ENCODE data around the gene DNAJB2.
"Not testable (repeated sequence)": the region's sequence is repeated elsewhere in the genome, so short reads cannot be mapped to it uniquely, and the experiment has no call there.

Gene DNAJB2

DNA sequence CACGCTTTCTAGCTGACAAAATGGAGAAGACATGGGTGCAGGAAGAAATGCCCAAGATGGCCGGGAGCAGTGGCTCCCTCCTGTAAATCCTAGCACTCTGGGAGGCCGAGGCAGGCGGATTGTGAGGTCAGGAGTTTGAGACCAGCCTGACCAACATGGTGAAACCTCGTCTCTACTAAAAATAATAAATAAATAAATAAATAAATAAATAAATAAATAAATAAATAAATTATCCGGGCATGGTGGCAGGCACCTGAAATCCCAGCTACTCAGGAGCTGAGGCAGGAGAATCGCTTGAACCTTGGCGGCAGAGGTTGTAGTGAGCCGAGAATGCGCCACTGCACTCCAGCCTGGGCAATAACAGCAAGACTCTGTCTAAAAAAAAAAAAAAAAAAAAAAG lies 20.2 kb upstream of the DNAJB2 start:
- peaks cover 58% of the 10 kb centered on the region for H3K27me3 ChIP-seq (ENCODE audit: control insufficient read depth, insufficient read depth, low read length, poor library complexity, severe bottlenecking)
- H3K36me3 ChIP-seq (ENCODE audit: control insufficient read depth, insufficient read depth, low read length); H3K27ac ChIP-seq (ENCODE audit: insufficient read depth, low read depth, low read length, poor library complexity, severe bottlenecking); H3K4me1 ChIP-seq (ENCODE audit: control insufficient read depth, insufficient read depth, low read length); H3K9me3 ChIP-seq (ENCODE audit: control insufficient read depth, low read length); H3K4me3 ChIP-seq (ENCODE audit: insufficient read depth, low read depth, low read length): not testable (repeated sequence)
- whole genome bisulfite sequencing, 2 experiments: 86 to 93% methylated on average over 9 of the region's 10 CpGs

DNA sequence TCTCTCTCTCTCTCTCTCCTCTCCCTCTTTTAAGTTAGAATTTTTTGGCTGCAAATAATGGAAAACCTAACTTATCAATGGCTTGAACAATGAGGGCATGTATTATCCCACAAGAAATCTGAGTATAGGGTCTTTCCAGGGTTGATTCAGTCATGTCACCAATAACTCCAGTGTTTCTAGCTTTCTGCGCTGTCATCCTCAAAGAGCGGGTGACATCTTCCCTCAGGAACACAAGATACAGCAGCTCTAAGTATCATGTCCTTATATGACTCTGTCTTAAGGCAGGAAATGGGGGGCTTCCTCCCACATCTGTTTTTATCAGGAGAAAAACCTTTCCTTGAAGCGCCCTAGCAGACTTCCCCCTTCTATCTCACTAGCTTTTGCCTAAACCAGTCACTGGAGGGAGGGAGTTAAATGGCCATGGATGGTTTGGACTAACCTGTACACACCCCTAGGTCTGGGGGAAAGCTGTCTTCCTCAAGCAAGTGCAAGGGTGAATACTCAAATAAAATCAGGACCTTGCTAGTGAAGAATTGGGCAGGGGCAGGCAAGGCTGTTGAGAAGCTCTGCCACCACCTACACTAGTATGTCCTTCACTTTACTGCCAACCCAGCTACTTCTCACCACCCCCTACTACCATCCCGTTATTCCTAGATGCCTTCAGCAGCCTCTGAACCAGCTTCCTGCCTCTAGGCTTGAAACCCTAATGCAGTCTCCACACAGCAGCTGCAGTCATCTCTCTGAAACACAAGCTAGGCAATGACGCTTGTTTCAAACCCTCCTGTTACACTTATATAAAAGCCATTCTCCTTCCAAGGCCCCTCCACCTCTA lies 17.9 kb upstream of the DNAJB2 start:
- Histone ChIP-seq H3K9me3 (ENCODE audit: control insufficient read depth, low read length) (no peaks in the 10 kb centered on the region), H3K27me3 (ENCODE audit: control insufficient read depth, insufficient read depth, low read length, poor library complexity, severe bottlenecking) (peaks cover 35% of the 10 kb centered on the region), H3K4me1 (ENCODE audit: control insufficient read depth, insufficient read depth, low read length) (peaks cover 1% of the 10 kb centered on the region), H3K4me3 (ENCODE audit: insufficient read depth, low read depth, low read length) (no peak overlapping the region), H3K27ac (ENCODE audit: insufficient read depth, low read depth, low read length, poor library complexity, severe bottlenecking) (no peak overlapping the region), H3K36me3 (ENCODE audit: control insufficient read depth, insufficient read depth, low read length) (no peaks in the 10 kb centered on the region)
- 86 to 89% methylated on average over 5 of the region's 5 CpGs for whole genome bisulfite sequencing, 2 experiments

DNA sequence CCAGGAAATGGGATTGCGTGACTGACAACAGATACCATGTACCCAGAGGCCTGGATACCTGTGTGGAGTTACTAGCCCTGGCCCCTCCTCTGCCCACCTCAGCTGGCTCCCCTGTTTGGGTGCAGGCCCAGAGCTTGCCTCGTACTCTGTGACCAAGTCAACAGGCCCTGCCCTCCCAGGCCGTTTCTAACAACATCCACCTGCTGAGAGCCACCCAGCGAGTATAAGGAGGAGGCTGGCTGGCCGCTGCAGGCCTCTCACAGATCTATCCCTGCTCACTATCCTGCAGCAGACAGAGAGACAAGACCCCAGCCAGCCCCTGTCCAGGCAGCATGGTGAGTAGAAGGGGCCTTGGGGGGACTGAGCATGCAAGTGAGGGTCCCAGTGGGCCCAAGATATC lies 12.9 kb upstream of the DNAJB2 start:
- peaks cover 15% of the 10 kb centered on the region for H3K27me3 ChIP-seq (ENCODE audit: control insufficient read depth, insufficient read depth, low read length, poor library complexity, severe bottlenecking)
- no peak overlapping the region for H3K4me3 ChIP-seq (ENCODE audit: insufficient read depth, low read depth, low read length)
- 37 to 49% methylated on average over 5 of the region's 5 CpGs for WGBS, 2 experiments
- no peaks in the 10 kb centered on the region for H3K36me3 ChIP-seq (ENCODE audit: control insufficient read depth, insufficient read depth, low read length)
- peaks cover 4% of the 10 kb centered on the region for H3K4me1 ChIP-seq (ENCODE audit: control insufficient read depth, insufficient read depth, low read length)
- H3K27ac ChIP-seq (ENCODE audit: insufficient read depth, low read depth, low read length, poor library complexity, severe bottlenecking): no peak overlapping the region
- no peaks in the 10 kb centered on the region for H3K9me3 ChIP-seq (ENCODE audit: control insufficient read depth, low read length)

DNA sequence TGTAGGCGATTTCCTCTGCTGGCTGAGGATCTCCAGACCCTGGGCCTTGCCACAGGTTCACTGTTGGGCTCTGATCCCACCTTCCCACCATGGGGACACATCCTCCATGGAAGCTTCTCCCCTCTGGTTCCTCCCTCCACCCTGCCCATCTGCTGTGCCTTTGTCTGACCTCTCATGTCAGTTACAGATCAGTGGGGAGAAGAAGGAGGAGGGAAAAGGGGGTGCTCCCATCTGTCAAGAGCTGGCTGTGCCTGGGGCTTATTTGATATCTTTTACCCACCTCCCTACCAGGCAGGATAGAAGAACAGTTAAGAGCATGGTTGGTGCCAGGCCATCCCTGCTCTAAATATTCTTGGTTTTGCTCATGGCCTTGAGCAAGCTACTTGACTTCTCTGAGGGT lies 12.3 kb upstream of the DNAJB2 start:
- WGBS, 2 experiments: 87 to 90% methylated on average over 1 of the region's 1 CpG
- no peaks in the 10 kb centered on the region for H3K9me3 ChIP-seq (ENCODE audit: control insufficient read depth, low read length)
- H3K4me3 ChIP-seq (ENCODE audit: insufficient read depth, low read depth, low read length): no peak overlapping the region
- no peaks in the 10 kb centered on the region for H3K36me3 ChIP-seq (ENCODE audit: control insufficient read depth, insufficient read depth, low read length)
- H3K27ac ChIP-seq (ENCODE audit: insufficient read depth, low read depth, low read length, poor library complexity, severe bottlenecking): no peak overlapping the region
- H3K27me3 ChIP-seq (ENCODE audit: control insufficient read depth, insufficient read depth, low read length, poor library complexity, severe bottlenecking): peaks cover 9% of the 10 kb centered on the region
- peaks cover 4% of the 10 kb centered on the region for H3K4me1 ChIP-seq (ENCODE audit: control insufficient read depth, insufficient read depth, low read length)

DNA sequence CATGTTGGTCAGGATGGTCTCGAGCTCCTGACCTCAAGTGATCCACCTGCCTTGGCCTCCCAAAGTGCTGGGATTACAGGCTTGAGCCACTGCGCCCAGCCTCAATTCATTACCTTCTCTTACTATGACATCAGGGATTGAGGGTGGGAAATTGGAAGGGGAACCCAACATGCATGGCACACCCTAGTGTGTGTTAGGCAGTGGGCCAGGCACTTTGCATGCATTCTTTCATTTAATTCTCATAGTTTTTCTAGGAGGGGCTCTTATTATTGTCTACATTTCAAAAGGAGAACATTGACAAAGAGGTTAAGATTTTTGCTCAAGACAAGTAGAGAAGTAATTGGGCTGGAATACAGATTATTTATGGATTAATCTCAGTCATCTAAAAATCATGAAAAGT lies 10.9 kb upstream of the DNAJB2 start:
- Histone ChIP-seq H3K4me3 (ENCODE audit: insufficient read depth, low read depth, low read length) (no peak overlapping the region), H3K4me1 (ENCODE audit: control insufficient read depth, insufficient read depth, low read length) (peaks cover 4% of the 10 kb centered on the region), H3K27ac (ENCODE audit: insufficient read depth, low read depth, low read length, poor library complexity, severe bottlenecking) (no peak overlapping the region), H3K27me3 (ENCODE audit: control insufficient read depth, insufficient read depth, low read length, poor library complexity, severe bottlenecking) (peaks cover 5% of the 10 kb centered on the region), H3K9me3 (ENCODE audit: control insufficient read depth, low read length) (no peaks in the 10 kb centered on the region), H3K36me3 (ENCODE audit: control insufficient read depth, insufficient read depth, low read length) (no peaks in the 10 kb centered on the region)
- WGBS, 2 experiments: 86 to 90% methylated on average over 2 of the region's 2 CpGs

DNA sequence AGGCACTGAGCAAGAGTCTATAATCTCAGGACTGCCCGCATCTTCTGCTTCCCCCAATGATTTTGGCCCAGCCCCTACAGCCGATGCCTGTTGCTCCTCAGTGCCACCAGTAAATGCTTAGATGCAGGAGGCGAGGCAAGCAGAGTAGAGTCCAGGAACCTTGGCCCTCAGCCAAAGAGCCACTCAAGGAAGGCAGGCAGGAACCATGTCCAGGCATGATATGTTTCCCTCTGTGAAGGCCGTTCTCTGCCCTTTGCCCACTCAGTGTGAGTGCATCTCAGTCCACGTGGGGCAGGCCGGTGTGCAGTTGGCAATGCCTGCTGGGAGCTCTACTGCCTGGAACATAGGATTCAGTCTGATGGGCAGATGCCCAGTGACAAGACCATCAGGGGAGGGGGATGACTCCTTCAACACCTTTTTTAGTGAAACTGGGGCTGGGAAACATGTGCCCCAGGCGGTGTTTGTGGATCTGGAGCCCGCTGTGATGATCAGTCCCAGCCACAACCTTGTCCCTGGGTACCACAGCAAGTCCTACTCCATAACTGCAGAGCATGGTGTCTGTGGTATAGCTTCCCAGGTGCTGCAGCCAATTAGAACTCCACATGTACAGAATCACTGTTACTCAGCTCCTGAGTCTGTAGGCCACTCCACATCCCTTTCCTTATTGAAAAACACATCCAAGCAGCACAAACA lies 9.7 kb upstream of the DNAJB2 start:
- WGBS, 2 experiments: 87 to 89% methylated on average over 8 of the region's 8 CpGs
- peaks cover 5% of the 10 kb centered on the region for H3K27me3 ChIP-seq (ENCODE audit: control insufficient read depth, insufficient read depth, low read length, poor library complexity, severe bottlenecking)
- no peaks in the 10 kb centered on the region for H3K36me3 ChIP-seq (ENCODE audit: control insufficient read depth, insufficient read depth, low read length)
- H3K27ac ChIP-seq (ENCODE audit: insufficient read depth, low read depth, low read length, poor library complexity, severe bottlenecking): no peak overlapping the region
- peaks cover 4% of the 10 kb centered on the region for H3K4me1 ChIP-seq (ENCODE audit: control insufficient read depth, insufficient read depth, low read length)
- H3K4me3 ChIP-seq (ENCODE audit: insufficient read depth, low read depth, low read length): no peak overlapping the region
- no peaks in the 10 kb centered on the region for H3K9me3 ChIP-seq (ENCODE audit: control insufficient read depth, low read length)

DNA sequence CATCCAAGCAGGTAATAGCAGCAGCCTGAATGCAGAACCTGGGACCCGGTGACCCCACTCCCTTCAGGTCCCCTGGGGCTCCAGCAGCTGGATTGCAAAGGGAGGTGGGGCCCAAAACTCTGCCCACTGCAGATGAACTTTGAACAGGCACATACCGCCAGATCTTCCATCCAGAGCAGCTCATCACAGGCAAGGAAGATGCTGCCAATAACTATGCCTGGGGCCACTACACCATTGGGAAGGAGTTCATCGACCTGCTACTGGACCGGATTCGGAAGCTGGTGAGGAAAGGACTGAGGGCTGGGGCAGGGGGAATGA lies 9.2 kb upstream of the DNAJB2 start:
- peaks cover 4% of the 10 kb centered on the region for H3K4me1 ChIP-seq (ENCODE audit: control insufficient read depth, insufficient read depth, low read length)
- WGBS, 2 experiments: 91 to 92% methylated on average over 5 of the region's 5 CpGs
- H3K36me3 ChIP-seq (ENCODE audit: control insufficient read depth, insufficient read depth, low read length): no peaks in the 10 kb centered on the region
- no peak overlapping the region for H3K4me3 ChIP-seq (ENCODE audit: insufficient read depth, low read depth, low read length)
- H3K27me3 ChIP-seq (ENCODE audit: control insufficient read depth, insufficient read depth, low read length, poor library complexity, severe bottlenecking): peaks cover 5% of the 10 kb centered on the region
- H3K9me3 ChIP-seq (ENCODE audit: control insufficient read depth, low read length): no peaks in the 10 kb centered on the region
- no peak overlapping the region for H3K27ac ChIP-seq (ENCODE audit: insufficient read depth, low read depth, low read length, poor library complexity, severe bottlenecking)

DNA sequence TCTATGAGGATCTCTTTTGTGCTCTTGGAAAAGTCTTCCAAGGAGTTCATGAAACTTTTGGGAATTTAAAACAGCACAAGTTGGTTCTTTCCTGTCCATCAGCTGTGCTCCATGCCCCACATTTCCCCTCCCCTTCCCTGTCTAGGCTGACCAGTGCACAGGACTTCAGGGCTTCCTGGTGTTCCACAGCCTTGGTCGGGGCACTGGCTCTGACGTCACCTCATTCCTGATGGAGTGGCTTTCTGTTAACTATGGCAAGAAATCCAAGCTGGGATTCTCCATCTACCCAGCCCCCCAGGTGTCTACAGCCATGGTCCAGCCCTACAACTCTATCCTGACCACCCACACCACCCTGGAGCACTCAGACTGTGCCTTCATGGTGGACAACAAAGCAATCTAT lies 8.1 kb upstream of the DNAJB2 start:
- 85 to 90% methylated on average over 2 of the region's 2 CpGs for WGBS, 2 experiments
- Histone ChIP-seq H3K4me1 (ENCODE audit: control insufficient read depth, insufficient read depth, low read length) (peaks cover 4% of the 10 kb centered on the region), H3K36me3 (ENCODE audit: control insufficient read depth, insufficient read depth, low read length) (no peaks in the 10 kb centered on the region), H3K4me3 (ENCODE audit: insufficient read depth, low read depth, low read length) (no peak overlapping the region), H3K27ac (ENCODE audit: insufficient read depth, low read depth, low read length, poor library complexity, severe bottlenecking) (no peak overlapping the region), H3K27me3 (ENCODE audit: control insufficient read depth, insufficient read depth, low read length, poor library complexity, severe bottlenecking) (peaks cover 5% of the 10 kb centered on the region), H3K9me3 (ENCODE audit: control insufficient read depth, low read length) (no peaks in the 10 kb centered on the region)

DNA sequence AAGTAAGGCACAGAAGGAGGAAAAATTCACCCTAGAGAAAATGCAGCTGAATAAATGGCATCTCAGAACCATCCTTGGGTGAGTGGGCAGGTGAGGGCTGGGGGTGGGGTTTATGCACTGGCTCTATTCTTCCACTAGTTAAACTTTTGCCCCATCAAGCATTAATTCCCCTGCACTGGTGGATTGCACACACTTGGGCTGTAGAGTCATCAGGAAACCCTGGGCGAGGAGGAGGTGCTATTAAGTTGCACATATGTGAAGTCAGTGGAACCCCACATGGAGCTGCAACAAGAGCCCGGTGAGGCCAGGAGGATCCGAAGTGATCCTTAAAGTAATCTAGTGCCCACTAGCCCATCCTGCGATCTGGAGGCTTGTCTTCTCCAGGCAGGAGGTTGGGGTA lies 6.8 kb upstream of the DNAJB2 start:
- H3K27ac ChIP-seq (ENCODE audit: insufficient read depth, low read depth, low read length, poor library complexity, severe bottlenecking): no peak overlapping the region
- 90 to 91% methylated on average over 4 of the region's 4 CpGs for WGBS, 2 experiments
- peaks cover 5% of the 10 kb centered on the region for H3K27me3 ChIP-seq (ENCODE audit: control insufficient read depth, insufficient read depth, low read length, poor library complexity, severe bottlenecking)
- H3K4me3 ChIP-seq (ENCODE audit: insufficient read depth, low read depth, low read length): no peak overlapping the region
- no peaks in the 10 kb centered on the region for H3K4me1 ChIP-seq (ENCODE audit: control insufficient read depth, insufficient read depth, low read length)
- no peaks in the 10 kb centered on the region for H3K9me3 ChIP-seq (ENCODE audit: control insufficient read depth, low read length)
- no peaks in the 10 kb centered on the region for H3K36me3 ChIP-seq (ENCODE audit: control insufficient read depth, insufficient read depth, low read length)

DNA sequence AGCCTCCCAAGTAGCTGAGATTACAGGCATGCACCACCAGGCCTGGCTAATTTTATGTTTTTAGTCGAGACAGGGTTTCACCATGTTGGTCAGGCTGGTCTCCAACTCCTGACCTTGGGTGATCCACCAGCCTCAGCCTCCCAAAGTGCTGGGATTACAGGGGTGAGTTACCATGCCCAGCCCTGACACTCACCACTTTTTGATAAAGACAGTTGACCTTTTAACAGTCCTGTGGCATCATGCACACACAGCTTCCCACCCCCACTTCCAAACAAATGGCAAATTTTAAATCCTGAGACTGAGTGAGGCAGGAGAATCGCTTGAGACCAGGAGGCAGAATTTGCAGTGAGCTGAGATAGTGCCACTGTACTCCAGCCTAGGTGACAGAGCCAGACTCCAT lies 6.2 kb upstream of the DNAJB2 start:
- Histone ChIP-seq H3K9me3 (ENCODE audit: control insufficient read depth, low read length) (no peaks in the 10 kb centered on the region), H3K27ac (ENCODE audit: insufficient read depth, low read depth, low read length, poor library complexity, severe bottlenecking) (no peak overlapping the region), H3K4me1 (ENCODE audit: control insufficient read depth, insufficient read depth, low read length) (peaks cover 3% of the 10 kb centered on the region), H3K4me3 (ENCODE audit: insufficient read depth, low read depth, low read length) (no peak overlapping the region), H3K36me3 (ENCODE audit: control insufficient read depth, insufficient read depth, low read length) (no peaks in the 10 kb centered on the region), H3K27me3 (ENCODE audit: control insufficient read depth, insufficient read depth, low read length, poor library complexity, severe bottlenecking) (peaks cover 5% of the 10 kb centered on the region)
- 76 to 86% methylated on average over 2 of the region's 2 CpGs for WGBS, 2 experiments

Measured in ectodermal cell (in vitro differentiated cells).